GM12878 (cell line): ENCODE data around the gene MND1. TPM values are rescaled to one million over a fixed set of nuclear protein-coding genes. Genes with fewer than 3 reads are reported as not detected.

Experiments used
- ATAC-seq: fragments of 200-7000 bp; cut with Tn5 transposase; 3 replicates; pipeline ENCODE4 v1.9.1; 2020; ENCODE audit warnings: mild to moderate bottlenecking, moderate library complexity
- BruUV-seq: library from RNA; stranded (reverse); fragments of 400-500 nt; replicated peaks from 2 replicates; lab custom pipeline; 2021; lab: Mats Ljungman, UMichigan
- CTCF ChIA-PET: fragments of 300-600 bp; sonication (Branson Sonifier 250); formaldehyde crosslinking; extraction: SDS; loops from one replicate; lab custom pipeline; 2021; ENCODE audit warnings: inconsistent platforms; lab: Yijun Ruan, JAX
- POLR2A ChIA-PET: fragments of 350-600 bp; formaldehyde crosslinking; extraction: SDS; loops from one replicate; lab custom pipeline; 2021; ENCODE audit warnings: inconsistent platforms; lab: Charles Lee
- RAD21 ChIA-PET: fragments of 300-600 bp; sonication (Branson Sonifier 250); formaldehyde crosslinking; loops from one replicate; lab custom pipeline; 2023; ENCODE audit warnings: antibody characterized with exemption; ENCODE audit not compliant: unreplicated experiment; lab: Charles Lee
- SMC1A ChIA-PET: fragments of 300-600 bp; sonication (Branson Sonifier 250); formaldehyde crosslinking; loops from one replicate; lab custom pipeline; 2023; ENCODE audit not compliant: unreplicated experiment, uncharacterized antibody; lab: Charles Lee
- DNase-seq: peaks from one replicate; pipeline ENCODE4 v3.0.0-alpha.2; 2011; ENCODE audit warnings: low read depth, low spot score
- FAIRE-seq: peaks from 3 replicates; lab custom pipeline; 2011; peaks lifted over from hg19 to GRCh38; lab: Jason Lieb, UNC
- H2AFZ ChIP-seq: 2 replicates; pipeline ENCODE4 v1.6.0; 2011; ENCODE audit warnings: low read depth, low read length, control low read depth; ENCODE audit not compliant: control insufficient read depth
- H3K27ac ChIP-seq: 2 replicates; pipeline ENCODE4 v1.5.1; 2011; ENCODE audit warnings: control low read depth; ENCODE audit not compliant: control insufficient read depth, insufficient read depth
- H3K27me3 ChIP-seq, 2 experiments: replicated peaks in 1 of 2; 2 replicates each; pipeline versions ENCODE4 v1.6.0 to v1.6.1; 2011; ENCODE audit warnings: low read length in 1 of 2; ENCODE audit not compliant: control insufficient read depth in 2 of 2, insufficient read depth in 2 of 2
- H3K36me3 ChIP-seq, 2 experiments: 2 replicates each; pipeline ENCODE4 v1.5.1; 2011; ENCODE audit warnings: low read length in 1 of 2; ENCODE audit not compliant: control insufficient read depth in 2 of 2, insufficient read depth in 2 of 2
- H3K4me1 ChIP-seq: 2 replicates; pipeline ENCODE4 v1.6.1; 2011; ENCODE audit warnings: mild to moderate bottlenecking, low read length, moderate library complexity, mixed read lengths; ENCODE audit not compliant: control insufficient read depth, insufficient read depth
- H3K4me2 ChIP-seq: 2 replicates; pipeline ENCODE4 v1.6.0; 2011; ENCODE audit warnings: control low read depth; ENCODE audit not compliant: control insufficient read depth, insufficient read depth
- H3K4me3 ChIP-seq: fragments of 200-600 bp; sonication (generic); 2 replicates; pipeline ENCODE4 v1.5.1; 2016
- H3K79me2 ChIP-seq: 2 replicates; pipeline ENCODE4 v1.6.0; 2011; ENCODE audit warnings: low read length; ENCODE audit not compliant: control insufficient read depth, insufficient read depth
- H3K9ac ChIP-seq: 2 replicates; pipeline ENCODE4 v1.8.0; 2011; ENCODE audit warnings: low read length, control low read depth, mixed read lengths; ENCODE audit not compliant: control insufficient read depth, insufficient read depth
- H3K9me3 ChIP-seq: replicated peaks from 3 replicates; pipeline ENCODE4 v1.5.1; 2011; ENCODE audit warnings: mild to moderate bottlenecking, low read length; ENCODE audit not compliant: control insufficient read depth, insufficient read depth
- H4K20me1 ChIP-seq: 2 replicates; pipeline ENCODE4 v1.6.0; 2011; ENCODE audit not compliant: control insufficient read depth, insufficient read depth
- CTCF ChIP-seq, 3 experiments: IDR thresholded peaks in 2 of 3; conservative IDR thresholded peaks in 1 of 3; 2 replicates each; pipeline ENCODE4 v1.5.1; 2011; ENCODE audit warnings: low read depth in 3 of 3, low read length in 3 of 3, mild to moderate bottlenecking in 3 of 3, control low read depth in 2 of 3, moderate library complexity in 2 of 3, inconsistent platforms in 1 of 3, mixed read lengths in 1 of 3; ENCODE audit not compliant: control insufficient read depth in 2 of 3, insufficient read depth in 1 of 3; ENCODE audit errors: extremely low read depth in 1 of 3
- DPF2 ChIP-seq: fragments of 450-650 bp; IDR thresholded peaks from 2 replicates; pipeline ENCODE4 v1.6.1; 2017; ENCODE audit warnings: mild to moderate bottlenecking
- IKZF2 ChIP-seq, 2 experiments: fragments of 450-650 bp; IDR thresholded peaks; 2 replicates each; pipeline ENCODE4 v1.6.1; 2017; ENCODE audit warnings: mild to moderate bottlenecking in 2 of 2, moderate library complexity in 2 of 2
- NFIC ChIP-seq: IDR thresholded peaks from 2 replicates; pipeline ENCODE4 v1.6.1; 2012; ENCODE audit warnings: low read depth, mild to moderate bottlenecking, inconsistent platforms, low read length, moderate library complexity
- NKRF ChIP-seq: fragments of 450-650 bp; conservative IDR thresholded peaks from 2 replicates; pipeline ENCODE4 v1.6.1; 2017; ENCODE audit warnings: mild to moderate bottlenecking, moderate library complexity
- REST ChIP-seq: IDR thresholded peaks from 2 replicates; pipeline ENCODE4 v1.6.1; 2012; ENCODE audit warnings: mild to moderate bottlenecking, low read depth, low read length
- SKIL ChIP-seq: fragments of 450-650 bp; IDR thresholded peaks from 2 replicates; pipeline ENCODE4 v1.6.1; 2017; ENCODE audit warnings: mild to moderate bottlenecking, low read depth, inconsistent platforms; ENCODE audit not compliant: poor library complexity, severe bottlenecking
- TARDBP ChIP-seq: IDR thresholded peaks from 2 replicates; pipeline ENCODE4 v1.6.1; 2016; ENCODE audit warnings: borderline replicate concordance
- ZNF217 ChIP-seq: fragments of 450-650 bp; IDR thresholded peaks from 2 replicates; pipeline ENCODE4 v1.6.1; 2017; ENCODE audit warnings: antibody characterized with exemption, mild to moderate bottlenecking
- ZZZ3 ChIP-seq: IDR thresholded peaks from 2 replicates; pipeline ENCODE4 v1.6.1; 2011; ENCODE audit warnings: low read depth; ENCODE audit not compliant: control insufficient read depth, insufficient read length
- WGBS: methylation state at CpG from one replicate; pipeline ENCODE4 v1.1.6; 2016; ENCODE audit warnings: low lambda C conversion rate; ENCODE audit not compliant: insufficient replicate concordance, insufficient coverage; ENCODE audit errors: missing lambda C conversion rate; 5-methylcytosine and 5-hydroxymethylcytosine counted together
- in situ Hi-C: fragments of 300-500 bp; cut with MboI; formaldehyde crosslinking; loops from 9 replicates; pipeline ENCODE4 v1.14.3; 2018; ENCODE audit warnings: mixed read lengths
- intact Hi-C: fragments of 100-400 bp; cut with micrococcal nuclease; formaldehyde crosslinking; loops from one replicate; pipeline ENCODE4 v1.14.2; 2022; ENCODE audit not compliant: unreplicated experiment
- polyA plus RNA-seq, 11 experiments: library from polyadenylated mRNA; depleted of rRNA in 4 of 11; unstranded in 6 of 11; stranded (reverse) in 5 of 11; fragments of >200 nt; fragmentation: Nextera tagmentation in 4 of 11; fragmentation: Illumina TruSeq in 1 of 11; extraction: Ambion mirVana in 4 of 11; extraction: Trizol in 1 of 11; gene quantifications; 1 replicate in 1 of 11; 2 replicates in 10 of 11; pipeline versions ENCODE4 v1.2.1 to v1.2.3, GENCODE V29; 2011 to 2016; ENCODE audit warnings: inconsistent platforms in 2 of 11, missing spikeins in 2 of 11, low read depth in 1 of 11
- total RNA-seq, 4 experiments: library from RNA; depleted of rRNA in 3 of 4; stranded (reverse); fragments of >200 nt in 3 of 4; fragmentation: Illumina TruSeq in 1 of 4; extraction: Trizol in 1 of 4; gene quantifications; 2 replicates each; pipeline versions ENCODE4 v1.2.1 to v1.2.3, GENCODE V29; 2013 to 2021

Gene MND1
- total and polyA plus RNA-seq, 10 of the 15 experiments (the other 5 are each of a cell fraction or from before 2014, with no cell fraction given): 17.7 to 58.1 (median 47.3) TPM

- H3K4me1 ChIP-seq: no peaks in the 10 kb centered on the region
- ChIA-PET RAD21 (no interaction called here), SMC1A (interaction anchor here (0.9 to 1.5 kb wide), 5 partner anchors 10 to 39 kb away, joined by 3 to 4 read pairs (median 3); no protein-coding TSS in a partner anchor), CTCF (interaction anchor here (0.5 to 2.3 kb wide), 2 partner anchors 11 to 107 kb away, joined by 3 to 6 read pairs; no protein-coding TSS in a partner anchor), POLR2A (no interaction called here)
- WGBS: 78% methylated on average over 2 of the region's 2 CpGs
- H3K4me2 ChIP-seq: no peak overlapping the region
- TF ChIP-seq CTCF (IDR thresholded peaks at IDR 0.05 in 2 of 3, conservative IDR thresholded peaks at IDR 0.05 in 1 of 3; ENCODE audit: control insufficient read depth in 2 of 3, extremely low read depth in 1 of 3, insufficient read depth in 1 of 3, low read depth in 3 of 3, low read length in 3 of 3): no peak
- TF ChIP-seq NFIC: no peak
- TF ChIP-seq TARDBP: no peak
- no peak for TF ChIP-seq ZZZ3
- no peak for TF ChIP-seq DPF2
- TF ChIP-seq SKIL: no peak
- no peak for TF ChIP-seq NKRF
- TF ChIP-seq IKZF2 (IDR thresholded peaks at IDR 0.05): no peak
- TF ChIP-seq REST: no peak
- no peak for TF ChIP-seq ZNF217
- H4K20me1 ChIP-seq: no peaks in the 10 kb centered on the region
- H3K36me3 ChIP-seq: no peaks in the 10 kb centered on the region
- no peak overlapping the region for H2AFZ ChIP-seq
- no peaks in the 10 kb centered on the region for H3K79me2 ChIP-seq
- H3K27me3 ChIP-seq: no peaks in the 10 kb centered on the region
- no peak overlapping the region for H3K27ac ChIP-seq
- no peak for DNase-seq
- in situ Hi-C loops (no loop called here), intact Hi-C loops (no loop called here)
- no peak for FAIRE-seq
- no TSS peak for BruUV-seq
- H3K9ac ChIP-seq: no peak overlapping the region
- H3K4me3 ChIP-seq: no peak overlapping the region
- H3K9me3 ChIP-seq: no peaks in the 10 kb centered on the region
- no peak for ATAC-seq
These were observed 41.3 kb downstream of the MND1 start for GRCh38 chr4:153385784-153386183.
